Heart right ventricle (tissue), 16 donors: ENCODE results near the gene TRIM6. TPM values are rescaled to one million over a fixed set of nuclear protein-coding genes. Genes with fewer than 3 reads are reported as not detected.

ENCODE experiments used
- ATAC-seq, 8 donors: fragments of 200-7000 bp; cut with Tn5 transposase; one replicate each; pipeline ENCODE4 v1.9.1; 2020; ENCODE audit warnings: mild to moderate bottlenecking in 8 of 8, moderate library complexity in 8 of 8, moderate number of reproducible peaks in 1 of 8
- DNase-seq, 2 donors: peaks; one replicate each; pipeline ENCODE4 v3.0.0-alpha.2; 2020
- H3K27ac ChIP-seq, 10 donors: fragments of 200-600 bp; sonication (generic) in 2 of 10; one replicate each; pipeline versions ENCODE4 v1.5.0 to v1.8.0; 2020 to 2022; ENCODE audit warnings: mild to moderate bottlenecking in 3 of 10
- H3K27me3 ChIP-seq, 7 donors: fragments of 200-600 bp; one replicate each; pipeline ENCODE4 v1.8.0; 2021 to 2022; ENCODE audit warnings: mild to moderate bottlenecking in 2 of 7
- H3K36me3 ChIP-seq, 9 donors: fragments of 200-600 bp; sonication (generic) in 1 of 9; one replicate each; pipeline versions ENCODE4 v1.5.0 to v1.8.0; 2020 to 2022; ENCODE audit warnings: mild to moderate bottlenecking in 2 of 9
- H3K4me1 ChIP-seq, 9 donors: fragments of 200-600 bp; sonication (generic) in 1 of 9; one replicate each; pipeline versions ENCODE4 v1.5.0 to v1.8.0; 2020 to 2022; ENCODE audit warnings: mild to moderate bottlenecking in 4 of 9
- H3K4me3 ChIP-seq, 10 donors: fragments of 200-600 bp; sonication (generic) in 2 of 10; one replicate each; pipeline versions ENCODE4 v1.5.0 to v1.8.0; 2020 to 2022; ENCODE audit warnings: mild to moderate bottlenecking in 7 of 10, moderate library complexity in 2 of 10
- H3K9me3 ChIP-seq, 11 donors: fragments of 200-600 bp in 10 of 11; sonication (generic) in 2 of 11; one replicate each; pipeline versions ENCODE4 v1.5.0 to v1.8.0; 2013 to 2022; ENCODE audit warnings: mild to moderate bottlenecking in 2 of 11, control low read depth in 1 of 11, moderate library complexity in 1 of 11
- CTCF ChIP-seq, 9 donors: fragments of 200-600 bp; sonication (generic) in 2 of 9; IDR thresholded peaks; one replicate each; pipeline versions ENCODE4 v1.5.0 to v1.8.0; 2021 to 2022; ENCODE audit warnings: antibody characterized with exemption in 9 of 9, mild to moderate bottlenecking in 5 of 9, moderate library complexity in 1 of 9
- WGBS, 2 donors: extraction: QIAGEN DNeasy Blood & Tissue Kit; methylation state at CpG; one replicate each; pipeline ENCODE4 v1.1.7; 2013; ENCODE audit warnings: inconsistent platforms in 1 of 2; 5-methylcytosine and 5-hydroxymethylcytosine counted together
- intact Hi-C, 10 donors: fragments of 100-400 bp; cut with DNase I; formaldehyde crosslinking; loops; one replicate each; pipeline versions ENCODE4 v1.11.1 to v1.14.2; 2022
- polyA plus RNA-seq, 2 donors: library from polyadenylated mRNA; stranded (reverse); fragments of 200-250 nt; gene quantifications; one replicate each; pipeline ENCODE4 v1.2.3, GENCODE V29; 2013
- total RNA-seq, 10 donors: library from RNA; stranded (reverse); fragmentation: NEBNext Ultra II Directional in 3 of 10; extraction: Animal tissue kit (Norgen Biotek cat#: 25700) in 3 of 10; gene quantifications; one replicate each; pipeline versions ENCODE4 v1.2.1 to v1.2.4, GENCODE V29; 2021 to 2023
- donor health status: Arrhythmogenic right ventricular cardiomyopathy.
- donor health status: ischemic (EF 13 %, LVEDD 7.1; RV severe dilation, severe dysfunction).
- donor health status: healthy with polysubstance abuse.
- donor health status: DM: no; HTN: yes; CAD: no.
- donor health status: DM: no; HTN: no; CAD: no.
- donor health status: ischemic (EF 25% LVEDD 6.9; RV normal size, moderate dysfunction).
- donor health status: ischemic (EF 25% LVEDD 5.7; RV mildly dilated, moderate dysfunction).
- donor health status: healthy.
- donor health status: DM: yes; HTN: yes; CAD: no.
- donor health status: Ischemic cardiomyopathy.
- donor health status: ischemic (EF 35%, LVEDD 5.7; RV mildly dilated, moderate dysfunction).
- donor health status: nonischemic (EF 11% LVEDD 7.7; RV severe dilation, severe dysfunction).
- donor health status: DM: yes; HTN: yes; CAD: no.
- donor health status: PGD.
- donor health status: ischemic (EF 29% LVEDD 5.4; RV normal size, mild dysfunction).
- donor health status: nonischemic (EF 23%, LVEDD 6.1; RV moderate dilation, normal function).

The TRIM6 gene
- total and polyA plus RNA-seq, 12 donors: 0.38 to 2.2 (median 0.85) TPM

- Histone ChIP-seq H3K27ac (no peak overlapping the region), H3K4me1 (no peaks in the 10 kb centered on the region), H3K36me3 (no peaks in the 10 kb centered on the region), H3K27me3 (no peaks in the 10 kb centered on the region), H3K9me3 (no peaks in the 10 kb centered on the region), H3K4me3 (no peak overlapping the region)
- intact Hi-C loops: loop anchor here in 5 of 10 donors (2.0 to 10.0 kb wide), 3 partner anchors 76 to 79 kb away; no protein-coding TSS in a partner anchor
- peak in 8 of 9 donors; percentile 8 to 50 (median 26) for TF ChIP-seq CTCF (IDR thresholded peaks at IDR 0.05)
- no peak for ATAC-seq
- no peak for DNase-seq
These were observed 43.1 kb upstream of the TRIM6 start for GRCh38 chr11:5553343-5553742.

- Histone ChIP-seq H3K27ac (no peak overlapping the region), H3K27me3 (no peaks in the 10 kb centered on the region), H3K36me3 (no peaks in the 10 kb centered on the region), H3K4me1 (no peaks in the 10 kb centered on the region), H3K9me3 (no peaks in the 10 kb centered on the region), H3K4me3 (no peak overlapping the region)
- intact Hi-C loops: loop anchor here in 1 of 10 donors (10.0 kb wide), 1 partner anchor 82 kb away; no protein-coding TSS in a partner anchor
- 54 to 55% methylated on average over 3 of the region's 3 CpGs for WGBS, 2 donors
- no peak for DNase-seq
- no peak for TF ChIP-seq CTCF (IDR thresholded peaks at IDR 0.05)
- no peak for ATAC-seq
These were observed 39.7 kb upstream of the TRIM6 start for GRCh38 chr11:5556596-5557188.

- Histone ChIP-seq H3K4me1 (no peaks in the 10 kb centered on the region), H3K27me3 (no peaks in the 10 kb centered on the region), H3K9me3 (no peaks in the 10 kb centered on the region), H3K36me3 (no peaks in the 10 kb centered on the region), H3K27ac (no peak overlapping the region), H3K4me3 (no peak overlapping the region)
- DNase-seq (no peak), ATAC-seq (no peak)
- intact Hi-C loops: loop anchor here in 1 of 10 donors (10.0 kb wide), 1 partner anchor 83 kb away; no protein-coding TSS in a partner anchor
- WGBS, 2 donors: 32 to 59% methylated on average over 3 of the region's 3 CpGs
- TF ChIP-seq CTCF (IDR thresholded peaks at IDR 0.05): no peak
These were observed 38.7 kb upstream of the TRIM6 start for GRCh38 chr11:5557751-5558150.

- Histone ChIP-seq H3K9me3 (no peaks in the 10 kb centered on the region), H3K27ac (no peak overlapping the region), H3K27me3 (no peaks in the 10 kb centered on the region), H3K36me3 (no peaks in the 10 kb centered on the region), H3K4me1 (no peaks in the 10 kb centered on the region), H3K4me3 (no peak overlapping the region)
- ATAC-seq (no peak), DNase-seq (no peak)
- TF ChIP-seq CTCF (IDR thresholded peaks at IDR 0.05): no peak
- WGBS, 2 donors: 56 to 65% methylated on average over 1 of the region's 1 CpG
- intact Hi-C loops: no loop called here
These were observed 32.0 kb upstream of the TRIM6 start for GRCh38 chr11:5564259-5565019.
